TTC549 (cell line): ENCODE results near the gene COL9A3.

Experiments
- FAIRE-seq: peaks from 2 replicates; lab custom pipeline; 2012; peaks lifted over from hg19 to GRCh38; lab: Jason Lieb, UNC

Gene COL9A3

DNA sequence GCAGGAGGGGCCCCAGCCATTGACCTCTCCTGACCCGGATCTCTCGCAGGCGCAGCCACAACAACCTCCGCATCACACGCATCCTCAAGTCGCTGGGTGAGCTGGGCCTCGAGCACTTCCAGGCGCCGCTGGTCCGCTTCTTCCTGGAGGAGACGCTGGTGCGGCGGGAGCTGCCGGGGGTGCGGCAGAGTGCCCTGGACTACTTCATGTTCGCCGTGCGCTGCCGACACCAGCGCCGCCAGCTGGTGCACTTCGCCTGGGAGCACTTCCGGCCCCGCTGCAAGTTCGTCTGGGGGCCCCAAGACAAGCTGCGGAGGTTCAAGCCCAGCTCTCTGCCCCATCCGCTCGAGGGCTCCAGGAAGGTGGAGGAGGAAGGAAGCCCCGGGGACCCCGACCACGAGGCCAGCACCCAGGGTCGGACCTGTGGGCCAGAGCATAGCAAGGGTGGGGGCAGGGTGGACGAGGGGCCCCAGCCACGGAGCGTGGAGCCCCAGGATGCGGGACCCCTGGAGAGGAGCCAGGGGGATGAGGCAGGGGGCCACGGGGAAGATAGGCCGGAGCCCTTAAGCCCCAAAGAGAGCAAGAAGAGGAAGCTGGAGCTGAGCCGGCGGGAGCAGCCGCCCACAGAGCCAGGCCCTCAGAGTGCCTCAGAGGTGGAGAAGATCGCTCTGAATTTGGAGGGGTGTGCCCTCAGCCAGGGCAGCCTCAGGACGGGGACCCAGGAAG, 4.5 kb upstream of the COL9A3 start:
- no peak for FAIRE-seq

DNA sequence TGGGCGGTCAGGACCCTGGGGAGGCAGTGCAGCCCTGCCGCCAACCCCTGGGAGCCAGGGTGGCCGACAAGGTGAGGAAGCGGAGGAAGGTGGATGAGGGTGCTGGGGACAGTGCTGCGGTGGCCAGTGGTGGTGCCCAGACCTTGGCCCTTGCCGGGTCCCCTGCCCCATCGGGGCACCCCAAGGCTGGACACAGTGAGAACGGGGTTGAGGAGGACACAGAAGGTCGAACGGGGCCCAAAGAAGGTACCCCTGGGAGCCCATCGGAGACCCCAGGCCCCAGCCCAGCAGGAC, 4.0 kb upstream of the COL9A3 start:
- FAIRE-seq: no peak

DNA sequence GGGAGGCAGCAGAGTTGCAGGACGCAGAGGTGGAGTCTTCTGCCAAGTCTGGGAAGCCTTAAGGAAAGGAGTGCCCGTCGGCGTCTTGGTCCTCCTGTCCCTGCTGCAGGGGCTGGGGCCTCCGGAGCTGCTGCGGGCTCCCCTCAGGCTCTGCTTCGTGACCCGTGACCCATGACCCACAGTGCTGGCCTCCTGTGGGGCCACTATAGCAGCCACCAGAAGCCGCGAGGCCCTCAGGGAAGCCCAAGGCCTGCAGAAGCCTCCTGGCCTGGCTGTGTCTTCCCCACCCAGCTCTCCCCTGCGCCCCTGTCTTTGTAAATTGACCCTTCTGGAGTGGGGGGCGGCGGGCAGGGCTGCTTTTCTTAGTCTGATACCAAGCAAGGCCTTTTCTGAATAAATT, 3.3 kb upstream of the COL9A3 start:
- no peak for FAIRE-seq

DNA sequence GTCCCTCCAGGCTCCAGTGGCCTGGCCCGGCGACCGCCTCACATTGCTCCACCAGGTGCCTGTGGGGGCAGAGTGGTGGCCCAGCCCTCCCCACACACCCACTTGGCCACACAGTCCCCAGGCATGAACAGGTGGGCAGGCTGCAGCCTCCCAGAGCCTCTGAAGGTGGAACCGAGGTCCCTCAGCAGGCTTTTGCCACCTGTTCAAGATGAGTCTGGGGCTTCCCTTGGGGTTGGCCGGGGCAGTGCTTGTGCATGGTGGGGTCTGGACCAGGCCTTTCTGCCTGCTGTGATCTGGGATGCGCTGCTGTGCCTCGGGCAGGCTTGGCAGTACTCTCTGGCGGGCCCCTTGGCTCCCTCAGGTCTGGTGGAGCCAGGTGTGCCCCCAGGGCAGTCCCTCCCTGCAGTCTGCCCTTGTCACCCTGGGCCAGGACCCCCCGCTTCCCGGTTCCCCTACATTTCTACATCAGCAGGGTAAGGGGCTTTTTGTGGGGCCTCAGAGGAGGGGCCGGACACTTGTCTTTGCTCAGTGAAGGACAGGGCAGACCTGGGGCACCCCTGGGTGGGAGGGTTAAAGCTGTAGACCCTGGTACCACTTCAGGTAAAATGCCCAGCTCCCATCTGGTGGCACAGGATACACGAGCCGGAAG, 2.7 kb upstream of the COL9A3 start:
- FAIRE-seq: no peak

DNA sequence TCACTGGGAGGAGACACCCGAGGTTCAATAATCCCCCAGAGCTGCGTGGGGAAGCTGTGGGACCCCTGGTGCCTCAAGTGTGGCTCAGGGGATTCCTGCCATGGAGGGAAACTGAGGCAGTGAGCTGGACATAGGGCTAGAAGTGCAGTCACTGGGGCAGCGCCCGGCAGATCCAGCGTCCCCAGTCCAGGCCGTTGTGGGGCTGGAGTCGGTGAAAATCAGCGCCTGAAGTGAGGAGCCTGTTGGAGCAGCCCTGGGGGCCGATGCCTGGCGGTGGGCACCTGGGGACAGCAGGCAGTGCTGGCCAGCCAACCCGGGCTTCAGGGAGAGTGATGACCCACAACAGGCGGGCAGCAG, 2.2 kb upstream of the COL9A3 start:
- no peak for FAIRE-seq

DNA sequence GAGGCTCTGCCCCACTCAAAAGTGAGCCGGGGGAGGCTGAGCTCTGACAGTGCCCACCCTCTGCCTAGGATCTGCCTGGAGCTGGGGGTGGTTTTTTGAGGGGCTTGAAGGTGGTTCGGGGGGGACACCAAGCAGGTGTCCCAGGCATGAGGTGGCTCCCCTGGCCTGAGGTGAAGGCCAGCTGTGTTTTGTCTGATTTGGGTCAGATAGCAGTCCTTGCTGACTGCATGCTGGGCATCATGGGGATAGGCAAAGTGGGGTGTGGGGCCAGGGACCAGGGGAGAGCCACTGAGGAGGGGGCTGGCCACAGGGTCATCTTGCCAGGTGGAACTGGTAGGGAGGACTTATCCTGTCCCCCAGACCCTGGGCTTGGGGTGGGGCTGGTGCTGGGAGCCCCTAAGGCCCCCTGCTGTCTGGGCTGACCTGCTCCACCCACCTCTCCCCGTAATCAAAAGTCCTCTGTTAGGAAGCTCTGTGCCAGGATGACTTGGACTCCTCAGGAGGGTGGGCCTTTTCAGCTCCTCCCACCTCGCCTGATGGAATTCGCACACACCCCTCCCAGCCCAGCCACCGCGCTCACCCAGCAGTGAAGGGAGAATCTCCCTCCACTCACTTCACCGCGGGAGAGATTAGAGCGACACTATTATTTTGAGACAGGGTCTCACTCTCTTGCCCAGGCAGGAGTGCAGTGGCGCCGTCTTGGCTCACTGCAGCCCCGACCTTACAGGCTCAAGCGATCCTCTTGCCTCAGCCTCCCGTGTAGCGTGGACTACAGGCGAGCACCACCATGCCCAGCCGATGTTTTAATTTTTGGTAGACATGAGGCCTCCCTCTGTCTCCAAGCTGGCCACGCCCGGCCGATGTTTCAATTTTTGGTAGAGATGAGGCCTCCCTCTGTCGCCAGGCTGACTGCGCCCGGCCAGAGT, 1.5 kb upstream of the COL9A3 start:
- no peak for FAIRE-seq

DNA sequence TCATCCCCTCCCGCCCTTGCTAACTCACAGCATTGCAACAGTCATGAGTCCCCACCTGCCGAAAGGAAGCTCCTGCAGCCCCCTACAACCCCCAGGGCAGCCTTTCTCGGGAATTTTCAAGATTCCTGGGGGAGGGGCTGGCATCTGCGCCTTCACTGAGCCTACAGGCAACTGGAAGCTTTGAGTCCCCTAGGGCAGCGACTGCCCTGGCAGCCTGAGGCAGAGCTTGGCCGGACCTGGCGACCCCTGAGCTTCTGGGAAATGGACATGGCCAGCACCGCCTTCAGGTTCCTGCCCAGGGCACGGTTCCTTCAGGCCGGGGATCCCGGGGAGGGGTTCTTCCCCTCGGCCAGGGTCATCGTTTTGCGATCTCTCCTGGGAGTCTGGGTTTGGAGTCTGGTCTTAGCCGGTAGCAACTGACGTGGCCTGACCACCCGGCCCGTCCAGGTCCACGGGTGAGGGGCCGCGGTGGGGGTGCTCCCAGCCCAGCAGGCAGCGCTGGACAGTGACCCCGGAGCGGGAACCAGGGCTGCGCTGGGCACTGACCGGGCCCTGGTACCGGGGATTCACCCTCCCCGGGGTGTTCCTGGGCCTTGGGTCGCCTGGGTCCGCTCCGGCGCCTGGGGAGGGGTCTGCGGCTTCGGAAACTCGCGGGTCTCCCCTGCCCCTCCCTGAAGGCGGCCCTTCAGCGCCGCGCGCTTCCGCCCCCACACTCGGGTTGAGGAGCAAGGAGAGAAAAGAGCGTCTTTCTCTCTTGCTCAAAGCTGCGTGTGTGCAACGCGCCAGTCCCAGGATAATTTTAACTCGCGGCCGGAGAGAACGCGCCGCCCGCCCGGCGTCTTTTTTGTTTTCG, 593 bp upstream of the COL9A3 start:
- no peak for FAIRE-seq

DNA sequence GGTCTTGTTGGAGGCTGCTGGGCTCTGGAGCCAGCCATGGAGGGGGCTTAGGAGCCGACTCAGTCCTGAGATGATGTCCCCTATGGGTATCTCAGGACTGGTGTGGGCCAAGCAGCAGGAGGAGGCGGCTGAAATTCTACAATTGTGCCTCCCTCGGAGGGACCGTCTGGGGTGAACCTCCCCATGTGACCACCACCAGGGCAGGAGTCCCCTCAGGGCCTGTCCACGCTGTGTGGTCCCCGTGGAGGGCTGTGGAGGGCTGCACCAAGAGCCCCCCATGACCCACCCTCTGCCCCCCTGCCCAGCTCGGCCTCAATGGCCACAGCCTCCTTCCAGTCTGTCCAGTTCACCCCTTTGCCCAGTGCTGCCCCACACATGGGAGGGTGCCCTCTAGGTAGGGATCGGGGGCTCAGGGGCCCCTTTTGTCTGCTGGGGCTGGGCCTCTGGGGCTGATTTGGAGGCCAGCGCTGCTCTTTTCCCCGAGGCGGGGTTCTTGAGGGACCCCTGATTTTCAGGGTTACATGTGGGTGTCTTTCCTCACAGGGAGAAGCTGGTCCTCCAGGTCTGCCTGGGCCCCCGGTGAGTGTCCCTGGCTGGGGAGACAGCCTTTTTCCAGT, 1.2 kb downstream of the COL9A3 start:
- no peak for FAIRE-seq

DNA sequence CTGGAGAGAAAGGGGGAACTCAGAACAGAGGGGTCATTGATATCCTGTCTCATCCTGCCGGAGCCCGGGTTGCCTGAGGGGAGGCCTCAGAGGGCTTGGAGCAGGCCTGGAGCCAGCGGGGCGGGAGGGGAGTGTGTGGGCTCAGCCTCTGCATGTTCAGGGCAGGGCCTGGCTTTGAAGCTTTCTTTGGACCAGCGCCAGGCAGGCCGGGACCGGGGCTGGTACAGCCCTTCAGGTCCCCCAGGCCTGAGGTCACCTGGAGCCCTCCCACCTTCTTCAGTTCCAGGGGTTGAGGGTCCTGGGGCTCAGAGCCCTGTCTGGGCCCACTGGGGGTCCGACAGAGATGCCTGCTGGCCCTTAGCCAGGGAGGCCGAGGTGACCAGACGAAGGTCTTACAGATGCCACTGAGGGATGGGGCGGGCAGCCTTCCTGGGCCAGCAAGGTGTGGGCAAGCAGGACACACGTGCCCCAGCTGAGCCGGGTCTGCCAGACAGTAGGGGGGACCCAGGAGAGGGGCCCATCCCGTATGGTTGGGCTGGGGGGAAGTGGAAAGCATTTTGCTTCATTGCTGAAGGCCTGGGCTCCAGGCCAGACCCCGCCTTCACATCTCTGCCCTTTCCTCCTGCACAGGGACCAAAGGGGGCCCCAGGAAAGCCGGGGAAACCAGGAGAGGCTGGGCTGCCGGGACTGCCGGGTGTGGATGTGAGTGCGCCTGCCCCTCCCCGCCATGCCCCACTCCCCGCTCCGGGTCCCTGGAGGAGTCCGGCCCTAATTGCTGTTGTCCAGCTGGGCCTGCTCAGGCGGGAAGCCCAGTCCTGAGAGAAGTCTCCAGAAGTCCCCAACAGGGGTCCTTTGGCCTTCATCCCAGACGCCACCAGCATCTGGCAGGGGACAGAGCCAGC, 2.0 kb downstream of the COL9A3 start:
- FAIRE-seq: no peak

DNA sequence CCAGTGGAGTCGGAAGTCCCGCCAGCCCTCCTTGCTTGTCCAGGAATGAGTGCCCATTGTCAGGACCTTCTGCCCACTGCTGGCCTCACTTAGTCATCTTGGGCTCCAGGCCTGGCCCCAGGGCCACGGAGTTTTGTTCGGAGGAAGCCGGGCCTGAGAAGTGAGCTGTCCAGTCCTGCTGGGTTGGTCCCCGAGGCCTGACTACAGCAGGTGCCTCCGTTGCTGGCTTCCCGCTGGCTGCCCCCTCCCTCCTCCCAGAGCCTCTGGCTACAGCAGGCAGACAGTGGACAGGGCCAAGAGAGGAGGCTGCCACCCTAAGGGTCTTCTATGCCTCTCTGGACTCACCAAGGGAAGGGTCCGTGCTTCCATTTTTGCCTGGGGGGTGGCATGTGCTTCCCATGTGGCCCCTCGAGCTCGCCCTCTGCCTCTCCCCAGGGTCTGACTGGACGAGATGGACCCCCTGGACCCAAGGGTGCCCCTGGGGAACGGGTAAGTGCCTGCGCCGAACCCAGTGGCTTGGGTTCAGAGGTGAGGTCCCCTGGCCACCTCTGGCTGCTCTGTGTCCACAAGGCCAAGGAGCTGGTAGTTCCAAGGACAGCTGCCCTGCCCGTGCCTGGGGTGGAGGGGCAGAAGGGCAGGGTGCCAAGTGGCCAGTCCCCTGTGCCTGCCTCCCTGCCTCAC, 2.8 kb downstream of the COL9A3 start:
- FAIRE-seq: no peak

DNA sequence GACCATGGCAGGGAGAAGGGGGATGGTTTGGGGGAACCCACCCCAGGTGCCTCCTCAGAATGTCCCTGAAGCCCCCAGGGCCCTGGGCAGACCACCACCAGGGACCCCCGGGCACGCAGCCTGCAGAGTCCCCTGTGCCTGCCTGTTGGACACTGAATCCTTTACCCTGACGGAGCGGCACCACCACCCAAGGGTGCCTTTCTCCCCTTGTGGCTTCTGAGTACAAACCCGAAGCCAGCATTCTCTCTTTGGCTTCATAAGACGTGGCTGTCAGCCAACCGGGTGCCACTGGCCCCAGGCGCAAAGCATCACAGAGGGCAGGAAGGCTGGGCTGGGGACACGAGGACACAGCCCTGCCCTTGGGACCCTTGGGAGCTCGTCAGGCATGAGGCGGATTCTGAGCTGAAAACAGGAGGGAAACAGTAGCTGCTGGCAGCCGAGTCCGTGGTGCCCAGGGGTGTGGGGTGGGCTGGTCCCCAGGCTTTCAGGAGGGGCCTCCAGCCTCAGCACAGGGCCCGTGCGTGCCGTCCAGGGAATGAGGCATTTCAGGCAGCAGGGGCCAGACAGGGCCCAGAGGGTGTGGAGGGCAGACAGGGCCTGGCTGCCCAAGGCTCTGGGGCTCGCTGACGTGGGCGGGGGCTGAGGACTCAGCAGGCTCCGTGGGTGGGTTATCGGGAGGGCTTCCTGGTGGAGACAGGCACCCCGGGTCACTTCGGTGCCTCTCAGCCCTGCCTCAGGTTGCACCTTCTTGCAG, 3.5 kb downstream of the COL9A3 start:
- no peak for FAIRE-seq

DNA sequence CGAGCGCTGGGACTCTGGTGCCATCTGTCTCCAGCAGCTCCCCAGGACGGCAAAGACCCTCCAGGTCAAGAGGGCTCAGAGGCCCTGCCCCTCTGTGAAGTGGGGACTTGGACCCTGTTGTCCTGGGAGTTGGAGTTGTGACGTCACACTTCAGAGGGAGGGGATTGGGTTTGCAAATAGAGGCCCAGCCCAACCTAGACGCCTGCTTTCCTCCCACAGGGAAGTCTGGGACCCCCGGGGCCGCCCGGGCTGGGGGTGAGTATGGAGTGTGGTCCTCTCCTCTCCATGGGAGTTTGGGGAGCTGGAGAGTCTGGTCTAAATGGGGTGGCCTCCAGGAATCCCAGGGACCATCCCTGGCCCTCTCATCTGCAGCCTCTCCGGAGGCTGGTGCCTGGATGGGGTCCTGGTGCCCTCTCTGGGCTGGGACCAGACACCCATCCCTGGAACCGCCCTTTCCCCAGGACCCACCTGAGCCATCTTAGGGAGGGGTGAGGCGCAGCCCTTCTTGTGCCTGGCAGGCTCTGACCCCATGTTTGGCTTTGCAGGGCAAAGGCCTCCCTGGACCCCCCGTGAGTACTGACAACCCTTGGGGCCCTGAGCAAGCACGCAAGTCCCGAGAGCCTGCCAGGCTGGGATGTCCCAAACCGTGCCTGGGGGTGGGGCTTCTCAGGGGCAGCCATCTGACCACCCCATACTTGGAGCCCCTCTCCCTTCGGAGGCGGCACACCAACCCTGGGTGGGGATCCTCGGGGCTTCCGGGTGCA, 4.3 kb downstream of the COL9A3 start:
- no peak for FAIRE-seq

DNA sequence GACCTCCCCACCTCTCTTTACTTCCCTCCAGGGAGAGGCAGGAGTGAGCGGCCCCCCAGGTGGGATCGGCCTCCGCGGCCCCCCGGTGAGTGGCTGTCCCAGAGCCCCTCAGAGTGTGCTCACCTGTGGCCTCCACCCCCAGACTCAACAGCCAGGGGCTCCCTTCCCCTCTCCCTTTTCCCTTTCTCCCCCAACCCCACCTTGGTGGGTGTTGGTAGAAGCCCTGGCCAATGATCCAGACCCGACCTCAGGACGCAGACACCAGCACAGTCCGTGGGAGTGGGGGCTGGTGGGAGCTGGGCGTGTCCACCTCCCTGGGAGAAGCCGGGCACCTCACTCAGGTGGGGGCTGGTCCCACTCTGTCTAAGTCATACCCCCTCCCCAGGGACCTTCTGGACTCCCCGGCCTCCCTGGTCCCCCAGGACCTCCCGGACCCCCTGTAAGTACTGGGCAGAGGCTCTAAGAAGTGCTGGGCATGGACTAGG, 4.9 kb downstream of the COL9A3 start:
- FAIRE-seq: no peak

DNA sequence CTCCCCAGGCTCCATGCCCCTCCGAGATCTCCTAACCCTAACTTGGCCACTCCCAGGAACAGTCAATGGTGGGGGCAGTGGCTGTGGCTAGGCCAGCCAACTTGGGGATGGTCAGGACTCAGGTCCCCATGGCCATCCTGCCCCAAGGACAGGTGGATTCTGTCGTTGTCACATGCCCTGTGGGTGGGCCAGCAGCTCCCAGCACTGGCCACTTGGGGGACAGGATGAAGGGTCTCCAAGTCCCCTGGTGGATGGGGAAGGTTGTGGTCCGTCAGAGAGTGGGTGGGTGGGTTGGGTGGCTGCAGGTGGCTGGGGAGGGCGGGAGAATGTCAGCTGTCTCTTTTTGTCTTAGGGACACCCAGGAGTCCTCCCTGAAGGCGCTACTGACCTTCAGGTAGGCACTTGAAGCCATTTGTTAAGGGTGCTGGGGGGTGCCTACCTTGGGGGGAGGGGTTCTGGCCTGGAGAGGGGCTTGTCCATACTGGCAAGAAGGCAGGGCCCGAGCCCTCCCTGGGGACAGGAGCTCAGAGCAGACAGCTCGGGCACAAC, 5.5 kb downstream of the COL9A3 start:
- FAIRE-seq: no peak

DNA sequence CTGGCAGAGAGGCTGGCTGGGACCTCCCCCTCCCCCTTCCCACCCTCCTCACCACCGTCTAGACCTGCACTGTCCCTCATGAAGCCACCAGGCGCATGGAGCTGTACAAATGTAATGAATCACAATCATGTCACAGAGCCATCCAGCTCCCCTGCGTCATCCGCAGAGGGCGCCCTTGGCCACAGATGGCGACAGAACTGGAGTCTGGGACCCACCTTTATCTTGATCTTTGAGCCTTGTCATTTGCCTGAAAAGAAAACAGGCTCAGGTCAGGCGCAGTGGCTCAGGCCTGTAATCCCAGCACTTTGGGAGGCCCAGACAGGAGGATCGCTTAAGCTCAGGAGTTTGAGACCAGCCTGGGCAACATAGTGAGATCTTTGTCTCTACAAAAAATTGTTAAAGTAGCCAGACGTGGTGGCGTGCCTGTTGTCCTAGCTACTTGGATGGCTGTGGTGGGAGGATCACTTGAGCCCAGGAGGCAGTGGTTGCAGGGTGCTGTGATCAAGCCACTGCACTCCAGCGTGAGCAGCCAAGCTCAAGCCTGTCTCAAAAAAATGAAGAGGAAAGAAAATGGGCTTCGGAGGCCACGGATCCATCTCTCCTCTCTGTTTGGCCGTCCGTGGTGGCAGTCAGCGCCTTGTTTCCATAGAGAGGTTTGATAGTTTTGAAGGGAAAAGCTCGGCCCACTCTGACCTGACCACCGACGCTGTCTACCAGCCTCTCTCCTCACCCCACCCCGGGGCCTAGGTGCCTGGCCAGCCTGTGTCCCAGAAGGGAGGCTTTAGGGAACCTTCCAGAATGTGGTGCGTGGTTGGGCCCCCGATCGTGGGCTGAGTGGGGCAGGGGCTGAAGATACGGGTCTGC, 6.2 kb downstream of the COL9A3 start:
- FAIRE-seq: no peak

DNA sequence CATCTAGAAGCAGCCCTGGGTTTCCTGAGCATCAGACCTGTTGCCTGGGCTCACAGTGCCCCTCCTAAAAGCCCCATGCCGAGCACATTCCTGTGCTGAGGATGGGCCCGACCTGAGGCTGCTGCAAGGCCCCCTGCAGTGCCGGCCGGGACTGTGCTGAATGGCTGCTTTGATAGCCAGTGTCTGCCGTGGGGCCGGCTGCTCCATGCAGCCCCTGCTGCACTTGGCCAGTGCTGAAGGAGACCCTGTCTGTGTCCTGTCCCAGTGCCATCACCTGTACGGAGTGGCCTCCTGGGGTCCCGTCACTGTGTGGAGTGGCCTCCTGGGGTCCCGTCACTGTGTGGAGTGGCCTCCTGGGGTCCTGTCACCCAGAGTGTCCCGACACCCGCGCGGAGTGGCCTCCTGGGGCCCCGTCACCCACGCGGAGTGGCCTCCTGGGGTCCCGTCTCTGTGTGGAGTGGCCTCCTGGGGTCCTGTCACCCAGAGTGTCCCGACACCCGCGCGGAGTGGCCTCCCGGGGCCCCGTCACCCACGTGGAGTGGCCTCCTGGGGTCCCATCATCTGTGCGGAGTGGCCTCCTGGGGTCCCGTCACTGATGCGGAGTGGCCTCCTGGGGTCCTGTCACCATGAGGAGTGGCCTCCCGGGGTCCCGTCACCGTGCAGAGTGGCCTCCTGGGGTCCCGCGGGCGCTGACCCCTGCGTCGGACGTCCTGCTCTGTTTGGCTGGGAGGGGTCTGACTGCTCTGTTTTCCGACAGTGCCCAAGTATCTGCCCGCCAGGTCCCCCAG, 7.0 kb downstream of the COL9A3 start:
- FAIRE-seq: no peak
